Medulla oblongata (tissue), 1 donor: ENCODE data around the gene PRKCQ.
"Not testable (repeated sequence)": the region's sequence is repeated elsewhere in the genome, so short reads cannot be mapped to it uniquely, and the experiment has no call there.

Experiments
- DNase-seq: peaks from one replicate; pipeline ENCODE4 v3.0.0-alpha.2; 2015; ENCODE audit errors: extremely low spot score

Gene PRKCQ

GRCh38 chr10:6456067-6456466 is 124.0 kb downstream of the PRKCQ start:
- DNase-seq, result no peak

GRCh38 chr10:6455592-6455991 is 124.5 kb downstream of the PRKCQ start:
- DNase-seq, result no peak

GRCh38 chr10:6446711-6447110 is 133.4 kb downstream of the PRKCQ start:
- no peak for DNase-seq

- peak; percentile 87 for DNase-seq
Observed at GRCh38 chr10:6445671-6446316, 134.3 kb downstream of the PRKCQ start.

GRCh38 chr10:6439875-6440274 is 140.2 kb downstream of the PRKCQ start:
- not testable (repeated sequence) for DNase-seq

GRCh38 chr10:6431861-6432260 is 148.2 kb downstream of the PRKCQ start:
- DNase-seq, result no peak

- DNase-seq, result no peak
Observed at GRCh38 chr10:6431186-6431585, 148.9 kb downstream of the PRKCQ start.

GRCh38 chr10:6430423-6430980 is 149.6 kb downstream of the PRKCQ start:
- no peak for DNase-seq

- no peak for DNase-seq
Observed at GRCh38 chr10:6427357-6427959, 152.6 kb downstream of the PRKCQ start.

GRCh38 chr10:6426317-6426716 is 153.8 kb downstream of the PRKCQ start:
- DNase-seq, result no peak

- DNase-seq, result no peak
Observed at GRCh38 chr10:6423413-6424170, 156.5 kb downstream of the PRKCQ start.

- no peak for DNase-seq
Observed at GRCh38 chr10:6423004-6423403, 157.1 kb downstream of the PRKCQ start.

GRCh38 chr10:6418613-6419216 is 161.4 kb downstream of the PRKCQ start:
- DNase-seq, result no peak

- no peak for DNase-seq
Observed at GRCh38 chr10:6418167-6418566, 161.9 kb downstream of the PRKCQ start.

GRCh38 chr10:6416892-6417512 is 163.1 kb downstream of the PRKCQ start:
- DNase-seq, result peak; percentile 70

- no peak for DNase-seq
Observed at GRCh38 chr10:6411436-6411835, 168.6 kb downstream of the PRKCQ start.

GRCh38 chr10:6410830-6411229 is 169.2 kb downstream of the PRKCQ start:
- DNase-seq, result no peak

- no peak for DNase-seq
Observed at GRCh38 chr10:6409971-6410643, 170.0 kb downstream of the PRKCQ start.

GRCh38 chr10:6408799-6409198 is 171.3 kb downstream of the PRKCQ start:
- no peak for DNase-seq

GRCh38 chr10:6407034-6407721 is 172.9 kb downstream of the PRKCQ start:
- DNase-seq, result no peak
